HG02943 (cell line): ENCODE measurements around the gene ATP2B3.

Experiments
- ATAC-seq: cut with Tn5 transposase; IDR thresholded peaks from one replicate; pipeline ENCODE4 v1.9.1; 2021; ENCODE audit warnings: mild to moderate bottlenecking, low read depth, moderate library complexity; ENCODE audit not compliant: unreplicated experiment

Gene ATP2B3

GRCh38 chrX:153488231-153488914 is 29.1 kb upstream of the ATP2B3 start:
- ATAC-seq: no peak

DNA sequence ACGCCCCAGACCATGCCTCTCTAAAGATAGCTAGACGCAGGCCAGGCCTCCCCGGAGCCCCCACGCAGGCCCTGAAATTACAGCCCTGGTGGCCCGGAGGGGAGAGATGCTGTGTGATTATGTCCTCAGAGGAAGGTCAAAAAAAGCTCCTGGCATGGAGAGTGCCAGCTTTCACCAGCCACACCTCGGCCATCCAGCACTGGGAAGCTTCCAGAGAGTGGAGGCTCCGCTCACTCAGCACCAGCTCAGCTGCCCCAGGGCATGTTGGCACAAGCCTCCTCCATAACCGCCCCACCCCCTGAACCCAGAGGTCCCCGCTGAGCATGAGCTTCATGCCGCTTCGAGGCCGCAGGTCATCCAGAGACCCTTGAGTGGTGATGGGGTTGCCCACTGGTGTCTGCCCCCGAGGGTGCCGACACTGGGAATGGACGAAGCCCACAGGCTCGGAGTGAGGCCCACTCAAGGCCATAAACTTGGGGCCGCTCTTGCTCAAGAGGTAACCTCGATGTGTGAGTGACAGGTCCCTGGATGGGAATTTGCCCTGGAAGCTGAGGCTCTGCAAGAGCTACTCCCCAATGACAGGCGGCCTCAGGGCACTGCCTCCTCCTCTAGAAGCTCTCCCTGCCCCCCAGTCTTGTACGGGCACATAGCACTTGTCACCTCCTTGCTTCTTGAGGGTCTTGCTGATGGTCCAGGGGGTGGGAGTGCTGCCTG is 27.1 kb upstream of the ATP2B3 start:
- ATAC-seq: no peak

- ATAC-seq: no peak
Observed at GRCh38 chrX:153491351-153491914, 26.0 kb upstream of the ATP2B3 start.

DNA sequence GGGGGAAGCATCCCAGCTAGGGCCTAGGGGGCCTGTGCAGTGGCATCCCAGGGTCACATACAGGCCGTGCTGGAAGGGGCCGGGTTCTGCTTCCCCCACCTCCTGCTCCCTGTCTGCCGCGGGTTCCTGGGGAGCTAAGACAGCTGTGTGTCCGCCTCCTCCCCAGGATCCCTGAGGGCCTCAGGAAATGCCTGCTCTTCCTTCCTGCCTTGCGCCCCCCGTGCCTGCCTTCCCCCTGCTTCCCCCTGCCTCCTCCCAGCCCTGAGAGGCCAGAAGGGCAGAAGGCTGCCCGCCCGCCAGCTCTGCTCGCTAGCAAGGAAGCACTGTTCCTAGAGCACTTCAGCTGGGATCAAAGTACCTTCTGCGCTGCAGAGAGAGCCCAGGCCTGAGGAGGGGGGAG is 25.5 kb upstream of the ATP2B3 start:
- no peak for ATAC-seq

- no peak for ATAC-seq
Observed at GRCh38 chrX:153492543-153492942, 24.9 kb upstream of the ATP2B3 start.

DNA sequence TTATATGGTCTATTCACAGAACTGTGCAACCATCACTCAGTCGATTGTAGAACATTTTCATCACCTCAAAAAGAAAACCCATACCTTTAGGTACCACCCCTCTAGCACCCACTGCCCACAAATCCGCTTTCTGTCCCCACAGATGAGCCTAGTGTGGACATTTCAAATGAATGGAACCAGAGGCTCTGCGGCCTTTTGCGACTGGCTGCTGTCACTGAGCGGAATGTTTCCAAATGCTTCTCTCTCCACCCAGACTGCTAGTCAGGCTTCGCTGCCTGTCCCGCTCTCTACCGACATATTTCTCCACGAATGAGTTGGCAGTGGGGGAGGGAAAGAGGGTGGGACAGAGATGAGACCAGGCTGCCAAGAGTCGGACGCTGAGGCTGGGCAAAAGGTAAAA is 24.4 kb upstream of the ATP2B3 start:
- no peak for ATAC-seq

- ATAC-seq: no peak
Observed at GRCh38 chrX:153494061-153494460, 23.4 kb upstream of the ATP2B3 start.

DNA sequence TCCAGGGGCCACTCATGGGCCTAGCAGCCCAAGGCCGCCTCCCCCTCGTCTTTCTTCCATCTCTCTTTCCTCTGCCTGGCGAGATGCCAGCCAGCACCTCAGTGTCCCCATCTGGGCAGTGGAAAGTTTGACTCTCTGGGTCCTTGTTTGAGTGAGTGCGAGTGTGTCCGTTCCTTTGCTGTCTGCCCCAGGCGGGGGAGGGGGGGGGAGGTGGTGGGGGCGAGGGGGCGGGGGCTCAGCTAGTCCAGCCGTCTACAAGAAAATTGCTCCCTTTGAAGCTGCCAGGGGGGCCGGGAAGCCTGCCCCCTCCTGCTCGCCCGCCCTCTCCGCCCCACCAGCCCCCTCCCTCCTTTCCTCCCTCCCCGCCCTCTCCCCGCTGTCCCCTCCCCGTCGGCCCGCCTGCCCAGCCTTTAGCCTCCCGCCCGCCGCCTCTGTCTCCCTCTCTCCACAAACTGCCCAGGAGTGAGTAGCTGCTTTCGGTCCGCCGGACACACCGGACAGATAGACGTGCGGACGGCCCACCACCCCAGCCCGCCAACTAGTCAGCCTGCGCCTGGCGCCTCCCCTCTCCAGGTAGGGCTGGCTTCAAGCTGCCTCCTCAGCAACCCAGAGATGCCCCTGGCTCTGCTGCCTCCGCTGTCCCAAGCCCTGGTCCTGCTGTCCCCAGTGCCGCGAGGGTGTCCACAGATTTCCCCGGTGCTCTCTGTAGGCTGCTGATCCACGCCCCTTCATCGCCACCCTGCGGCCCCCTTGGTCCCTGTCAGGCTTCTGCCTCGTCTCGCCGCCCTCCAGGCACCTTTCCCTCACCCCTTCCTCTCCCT is 22.7 kb upstream of the ATP2B3 start, which contains the start of gene BGN:
Gene BGN (plus strand): TSS at position 440 of the 821 bp plus-strand sequence. CDS start 9,652 bp downstream, outside the sequence.
- ATAC-seq: no peak

GRCh38 chrX:153495362-153495751 is 22.1 kb upstream of the ATP2B3 start:
- no peak for ATAC-seq

GRCh38 chrX:153495903-153496589 is 21.4 kb upstream of the ATP2B3 start:
- no peak for ATAC-seq

DNA sequence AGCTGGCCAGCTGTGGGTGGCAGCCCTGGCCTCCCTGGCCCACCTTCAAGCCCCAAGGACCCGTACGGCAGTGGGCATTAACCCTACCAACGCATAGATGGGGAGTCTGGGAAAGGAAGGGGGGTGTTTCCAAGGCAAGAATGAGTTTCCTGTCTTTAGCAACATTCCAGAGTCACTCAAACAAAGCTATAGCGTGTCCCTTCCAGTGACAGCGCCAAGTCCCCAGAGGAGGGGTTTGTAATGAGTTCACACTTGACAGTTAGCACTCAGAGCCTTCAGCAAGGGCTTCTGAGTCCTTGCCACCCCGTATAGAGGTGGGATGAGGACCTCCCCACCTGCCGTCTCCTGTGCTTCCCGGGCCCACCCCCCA is 20.9 kb upstream of the ATP2B3 start:
- no peak for ATAC-seq

- no peak for ATAC-seq
Observed at GRCh38 chrX:153498453-153498852, 19.0 kb upstream of the ATP2B3 start.

DNA sequence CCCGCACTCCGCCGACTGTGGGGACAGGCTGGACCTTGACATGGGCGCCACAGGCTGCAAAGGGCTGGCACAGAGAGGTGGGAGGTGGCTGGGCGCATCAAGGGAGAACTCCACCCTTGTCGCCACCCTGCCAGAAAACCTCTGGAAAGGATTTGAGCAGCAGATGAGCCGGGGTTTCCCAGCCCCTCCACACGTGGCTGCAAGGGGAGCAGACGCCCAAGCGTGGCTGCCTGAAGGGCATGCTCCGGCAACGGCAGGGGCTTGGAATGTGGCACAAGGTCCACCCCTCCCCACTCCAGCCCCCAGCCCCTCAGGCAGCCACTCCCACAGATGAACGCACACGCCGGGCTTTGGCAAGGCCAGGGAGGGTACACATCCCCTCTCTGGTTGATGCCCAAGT is 18.1 kb upstream of the ATP2B3 start:
- no peak for ATAC-seq

DNA sequence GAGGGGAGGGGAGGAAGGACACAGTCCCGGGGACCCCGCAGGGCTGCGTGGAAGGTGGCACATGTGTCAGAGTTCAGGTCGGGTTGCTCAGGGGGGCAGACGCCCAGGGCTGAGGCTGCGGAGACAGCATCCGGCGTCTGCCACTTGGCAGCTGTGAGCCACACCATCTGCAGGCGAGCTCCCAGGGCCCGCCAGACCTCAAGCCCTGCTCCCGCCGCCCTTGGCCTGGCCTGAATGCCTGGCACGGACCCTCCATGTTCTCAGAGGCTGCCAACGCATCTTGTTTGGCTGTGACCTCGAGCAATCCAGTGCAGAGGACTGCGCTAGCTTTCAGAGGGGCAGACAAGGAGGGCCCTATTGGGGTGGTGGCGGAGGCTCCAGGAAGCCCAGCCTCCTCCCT is 17.6 kb upstream of the ATP2B3 start:
- ATAC-seq: no peak

GRCh38 chrX:153500676-153501280 is 16.7 kb upstream of the ATP2B3 start:
- no peak for ATAC-seq

GRCh38 chrX:153501530-153501929 is 15.9 kb upstream of the ATP2B3 start:
- ATAC-seq: no peak

DNA sequence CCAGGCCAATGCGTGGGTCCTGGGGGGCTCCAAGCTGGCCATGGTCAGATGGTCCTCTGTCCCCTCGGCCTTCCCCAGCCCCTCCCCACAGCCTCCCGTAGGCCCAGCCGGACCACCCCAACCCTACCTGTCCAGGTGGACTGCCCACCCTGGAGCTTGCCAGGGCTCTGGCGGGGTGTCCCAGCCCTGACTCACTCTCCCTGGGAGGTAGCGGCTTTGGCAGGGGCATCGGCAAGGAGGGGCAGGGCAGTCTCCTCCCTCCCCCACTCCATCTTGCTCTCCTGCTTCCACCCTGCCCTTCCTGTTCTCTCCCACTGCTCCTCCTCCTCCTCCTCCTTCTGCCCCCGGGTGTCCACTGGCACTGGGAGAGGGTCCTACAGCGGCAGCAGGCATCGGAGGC is 15.3 kb upstream of the ATP2B3 start:
- ATAC-seq: no peak

DNA sequence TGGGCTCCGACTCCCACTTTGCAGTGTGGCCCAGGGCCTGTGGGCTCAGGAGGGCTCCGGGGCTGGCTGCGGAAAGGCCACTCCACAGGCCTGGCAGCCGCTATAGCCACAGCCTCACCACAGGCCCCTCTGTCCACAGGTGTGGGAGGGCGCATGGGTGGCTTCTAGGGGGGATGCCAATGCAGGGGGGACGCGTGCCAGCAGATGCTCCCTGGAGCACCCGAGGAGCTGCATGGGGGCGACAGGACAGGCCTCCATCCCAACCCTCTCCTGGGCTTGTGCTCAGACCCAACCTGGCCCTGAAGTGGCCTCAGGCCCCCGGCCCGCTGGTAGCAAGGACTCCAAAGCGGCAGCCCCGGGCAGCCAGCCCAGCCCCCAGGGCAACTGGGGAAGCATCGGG is 14.6 kb upstream of the ATP2B3 start:
- no peak for ATAC-seq

DNA sequence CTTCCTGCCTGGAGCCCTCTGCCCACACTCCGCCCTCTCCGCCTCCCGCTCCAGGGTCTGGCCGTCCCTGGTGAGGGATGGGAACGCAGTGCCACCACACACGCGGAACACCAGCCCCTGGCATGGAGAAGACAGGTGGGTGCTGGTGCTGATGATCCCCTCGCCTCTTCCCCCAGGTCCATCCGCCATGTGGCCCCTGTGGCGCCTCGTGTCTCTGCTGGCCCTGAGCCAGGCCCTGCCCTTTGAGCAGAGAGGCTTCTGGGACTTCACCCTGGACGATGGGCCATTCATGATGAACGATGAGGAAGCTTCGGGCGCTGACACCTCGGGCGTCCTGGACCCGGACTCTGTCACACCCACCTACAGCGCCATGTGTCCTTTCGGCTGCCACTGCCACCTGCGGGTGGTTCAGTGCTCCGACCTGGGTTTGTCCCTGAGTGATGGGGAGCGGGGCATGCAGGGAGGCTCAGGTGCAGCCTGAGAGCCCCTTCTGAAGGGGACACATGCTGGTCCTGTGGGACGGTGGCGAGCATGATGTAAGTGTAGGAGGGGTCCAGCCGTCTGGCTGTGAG is 12.9 kb upstream of the ATP2B3 start:
- ATAC-seq: no peak

- ATAC-seq: no peak
Observed at GRCh38 chrX:153505361-153505760, 12.1 kb upstream of the ATP2B3 start.
